K562 (cell line): Measurements from ENCODE around the gene PDZD8. TPM values are rescaled to one million over a fixed set of nuclear protein-coding genes. Genes with fewer than 3 reads are reported as not detected.

ENCODE experiments used
- SIRT6 ChIP-seq: IDR thresholded peaks from one replicate; pipeline ENCODE4 v1.6.1; 2012; ENCODE audit warnings: low read depth, mild to moderate bottlenecking, control low read depth, inconsistent platforms, low read length, moderate library complexity
- polyA plus RNA-seq, 8 experiments: library from polyadenylated mRNA; depleted of rRNA in 4 of 8; stranded (reverse) in 5 of 8; unstranded in 3 of 8; fragments of >200 nt; fragmentation: Nextera tagmentation in 2 of 8; fragmentation: Illumina TruSeq in 1 of 8; extraction: Ambion mirVana in 2 of 8; extraction: Trizol in 1 of 8; gene quantifications; 2 replicates each; pipeline versions ENCODE4 v1.2.1 to v1.2.3, GENCODE V29; 2011 to 2014; ENCODE audit warnings: inconsistent platforms in 1 of 8, missing spikeins in 1 of 8
- total RNA-seq, 7 experiments: library from RNA; depleted of rRNA in 6 of 7; stranded (reverse); fragments of >200 nt in 6 of 7; fragmentation: Illumina TruSeq in 2 of 7; extraction: Trizol in 2 of 7; gene quantifications; 2 replicates each; pipeline versions ENCODE4 v1.2.1 to v1.2.3, GENCODE V29; 2011 to 2021; ENCODE audit warnings: low replicate concordance in 1 of 7
- TF ChIP-seq, protein P1 (sequence below): fragments of 450-650 bp; IDR thresholded peaks from 2 replicates; pipeline ENCODE4 v1.6.1; 2016; ENCODE audit warnings: mild to moderate bottlenecking
- TF ChIP-seq, protein P2 (sequence below): fragments of 450-650 bp; IDR thresholded peaks from 2 replicates; pipeline ENCODE4 v1.6.1; 2017; ENCODE audit warnings: mild to moderate bottlenecking, moderate library complexity
- TF ChIP-seq, protein P3 (sequence below): IDR thresholded peaks from 2 replicates; pipeline ENCODE4 v1.6.1; 2011; ENCODE audit warnings: borderline replicate concordance, low read depth, mild to moderate bottlenecking, moderate library complexity, low read length; ENCODE audit not compliant: insufficient read depth, poor library complexity, severe bottlenecking

Gene PDZD8
- total and polyA plus RNA-seq, 9 of the 15 experiments (the other 6 are each of a cell fraction or from before 2014, with no cell fraction given): 5.5 to 53.4 (median 36.8) TPM

DNA sequence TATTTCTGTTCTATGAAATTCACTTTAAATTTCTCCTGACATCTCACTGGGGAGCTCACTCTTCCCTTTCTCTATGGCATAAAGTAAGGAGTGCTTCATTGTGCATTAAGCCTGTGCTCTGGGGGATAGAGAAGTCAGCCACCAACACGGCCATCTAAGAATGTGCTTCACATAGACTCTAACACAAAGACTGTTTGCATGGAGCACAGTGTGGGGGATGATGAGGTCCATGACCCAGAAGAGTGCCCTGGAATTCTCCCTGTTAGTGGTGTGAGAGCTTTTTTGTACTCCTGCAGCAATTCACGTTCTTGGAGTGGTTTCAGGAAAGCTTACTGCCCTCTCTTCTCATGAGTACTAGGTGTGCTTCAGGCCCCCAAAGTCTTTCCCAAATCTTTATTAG, 43.9 kb upstream of the PDZD8 start (continued):
- TF ChIP-seq, protein P1, sequence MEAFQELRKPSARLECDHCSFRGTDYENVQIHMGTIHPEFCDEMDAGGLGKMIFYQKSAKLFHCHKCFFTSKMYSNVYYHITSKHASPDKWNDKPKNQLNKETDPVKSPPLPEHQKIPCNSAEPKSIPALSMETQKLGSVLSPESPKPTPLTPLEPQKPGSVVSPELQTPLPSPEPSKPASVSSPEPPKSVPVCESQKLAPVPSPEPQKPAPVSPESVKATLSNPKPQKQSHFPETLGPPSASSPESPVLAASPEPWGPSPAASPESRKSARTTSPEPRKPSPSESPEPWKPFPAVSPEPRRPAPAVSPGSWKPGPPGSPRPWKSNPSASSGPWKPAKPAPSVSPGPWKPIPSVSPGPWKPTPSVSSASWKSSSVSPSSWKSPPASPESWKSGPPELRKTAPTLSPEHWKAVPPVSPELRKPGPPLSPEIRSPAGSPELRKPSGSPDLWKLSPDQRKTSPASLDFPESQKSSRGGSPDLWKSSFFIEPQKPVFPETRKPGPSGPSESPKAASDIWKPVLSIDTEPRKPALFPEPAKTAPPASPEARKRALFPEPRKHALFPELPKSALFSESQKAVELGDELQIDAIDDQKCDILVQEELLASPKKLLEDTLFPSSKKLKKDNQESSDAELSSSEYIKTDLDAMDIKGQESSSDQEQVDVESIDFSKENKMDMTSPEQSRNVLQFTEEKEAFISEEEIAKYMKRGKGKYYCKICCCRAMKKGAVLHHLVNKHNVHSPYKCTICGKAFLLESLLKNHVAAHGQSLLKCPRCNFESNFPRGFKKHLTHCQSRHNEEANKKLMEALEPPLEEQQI: no peak
- TF ChIP-seq, protein P2, sequence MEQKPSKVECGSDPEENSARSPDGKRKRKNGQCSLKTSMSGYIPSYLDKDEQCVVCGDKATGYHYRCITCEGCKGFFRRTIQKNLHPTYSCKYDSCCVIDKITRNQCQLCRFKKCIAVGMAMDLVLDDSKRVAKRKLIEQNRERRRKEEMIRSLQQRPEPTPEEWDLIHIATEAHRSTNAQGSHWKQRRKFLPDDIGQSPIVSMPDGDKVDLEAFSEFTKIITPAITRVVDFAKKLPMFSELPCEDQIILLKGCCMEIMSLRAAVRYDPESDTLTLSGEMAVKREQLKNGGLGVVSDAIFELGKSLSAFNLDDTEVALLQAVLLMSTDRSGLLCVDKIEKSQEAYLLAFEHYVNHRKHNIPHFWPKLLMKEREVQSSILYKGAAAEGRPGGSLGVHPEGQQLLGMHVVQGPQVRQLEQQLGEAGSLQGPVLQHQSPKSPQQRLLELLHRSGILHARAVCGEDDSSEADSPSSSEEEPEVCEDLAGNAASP: no peak
- no peak for TF ChIP-seq SIRT6
- TF ChIP-seq, protein P3, sequence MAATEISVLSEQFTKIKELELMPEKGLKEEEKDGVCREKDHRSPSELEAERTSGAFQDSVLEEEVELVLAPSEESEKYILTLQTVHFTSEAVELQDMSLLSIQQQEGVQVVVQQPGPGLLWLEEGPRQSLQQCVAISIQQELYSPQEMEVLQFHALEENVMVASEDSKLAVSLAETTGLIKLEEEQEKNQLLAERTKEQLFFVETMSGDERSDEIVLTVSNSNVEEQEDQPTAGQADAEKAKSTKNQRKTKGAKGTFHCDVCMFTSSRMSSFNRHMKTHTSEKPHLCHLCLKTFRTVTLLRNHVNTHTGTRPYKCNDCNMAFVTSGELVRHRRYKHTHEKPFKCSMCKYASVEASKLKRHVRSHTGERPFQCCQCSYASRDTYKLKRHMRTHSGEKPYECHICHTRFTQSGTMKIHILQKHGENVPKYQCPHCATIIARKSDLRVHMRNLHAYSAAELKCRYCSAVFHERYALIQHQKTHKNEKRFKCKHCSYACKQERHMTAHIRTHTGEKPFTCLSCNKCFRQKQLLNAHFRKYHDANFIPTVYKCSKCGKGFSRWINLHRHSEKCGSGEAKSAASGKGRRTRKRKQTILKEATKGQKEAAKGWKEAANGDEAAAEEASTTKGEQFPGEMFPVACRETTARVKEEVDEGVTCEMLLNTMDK: no peak
